Measurements from ENCODE around the gene DES.

DES gene

GRCh38 chr2:219443016-219443696, 25.0 kb downstream of the DES start:
- H3K4me3 ChIP-seq = no peak overlapping the region
- DNase-seq (ENCODE audit: low read depth, low spot score) = no peak

DNA sequence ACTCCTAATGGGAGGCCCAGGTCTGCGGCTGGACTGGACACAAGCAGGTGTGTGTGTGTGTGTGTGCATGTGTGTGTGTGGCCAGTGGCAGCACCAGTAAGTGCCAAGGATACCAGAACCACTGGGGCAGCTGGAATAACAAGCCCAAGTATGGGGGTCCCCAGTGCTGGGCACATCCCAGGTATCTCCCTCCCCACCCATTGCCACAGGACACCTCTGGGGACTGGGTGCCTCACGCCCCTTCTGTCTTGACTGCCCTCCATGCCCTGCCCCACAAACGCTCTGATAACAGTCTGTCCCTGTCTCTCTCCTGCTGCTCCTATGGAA, 25.5 kb downstream of the DES start:
- H3K27ac ChIP-seq = no peak overlapping the region
- H3K4me3 ChIP-seq = no peak overlapping the region
- no peak for DNase-seq (ENCODE audit: low read depth, low spot score)
- no peaks in the 10 kb centered on the region for H3K36me3 ChIP-seq (ENCODE audit: insufficient read depth, low read length)
- no peaks in the 10 kb centered on the region for H3K9me3 ChIP-seq (ENCODE audit: low read depth, low read length)
- H3K9ac ChIP-seq (ENCODE audit: insufficient read length) = no peak overlapping the region
- no peak for TF ChIP-seq FOXP2 (optimal IDR thresholded peaks at IDR 0.05; ENCODE audit: control extremely low read depth, extremely low read length, insufficient read depth)
- no peak for TF ChIP-seq EZH2 (IDR thresholded peaks at IDR 0.05)
- TF ChIP-seq POLR2AphosphoS5 (IDR thresholded peaks at IDR 0.05; ENCODE audit: borderline replicate concordance, low read depth, low read length) = no peak

More at GRCh38 chr2:219443016-219443696, 25.0 kb downstream of the DES start:
- H3K9me3 ChIP-seq (ENCODE audit: low read depth, low read length) = no peaks in the 10 kb centered on the region
- H3K27ac ChIP-seq = no peak overlapping the region
- H3K9ac ChIP-seq (ENCODE audit: insufficient read length) = no peak overlapping the region
- TF ChIP-seq EZH2 (IDR thresholded peaks at IDR 0.05) = no peak
- no peak for TF ChIP-seq FOXP2 (optimal IDR thresholded peaks at IDR 0.05; ENCODE audit: control extremely low read depth, extremely low read length, insufficient read depth)
- TF ChIP-seq POLR2AphosphoS5 (IDR thresholded peaks at IDR 0.05; ENCODE audit: borderline replicate concordance, low read depth, low read length) = no peak
- H3K36me3 ChIP-seq (ENCODE audit: insufficient read depth, low read length) = no peaks in the 10 kb centered on the region

GRCh38 chr2:219444566-219445091, 26.5 kb downstream of the DES start:
- no peak overlapping the region for H3K9ac ChIP-seq (ENCODE audit: insufficient read length)
- no peak for DNase-seq (ENCODE audit: low read depth, low spot score)
- no peak for TF ChIP-seq EZH2 (IDR thresholded peaks at IDR 0.05)
- TF ChIP-seq FOXP2 (optimal IDR thresholded peaks at IDR 0.05; ENCODE audit: control extremely low read depth, extremely low read length, insufficient read depth) = no peak
- no peak for TF ChIP-seq POLR2AphosphoS5 (IDR thresholded peaks at IDR 0.05; ENCODE audit: borderline replicate concordance, low read depth, low read length)

DNA sequence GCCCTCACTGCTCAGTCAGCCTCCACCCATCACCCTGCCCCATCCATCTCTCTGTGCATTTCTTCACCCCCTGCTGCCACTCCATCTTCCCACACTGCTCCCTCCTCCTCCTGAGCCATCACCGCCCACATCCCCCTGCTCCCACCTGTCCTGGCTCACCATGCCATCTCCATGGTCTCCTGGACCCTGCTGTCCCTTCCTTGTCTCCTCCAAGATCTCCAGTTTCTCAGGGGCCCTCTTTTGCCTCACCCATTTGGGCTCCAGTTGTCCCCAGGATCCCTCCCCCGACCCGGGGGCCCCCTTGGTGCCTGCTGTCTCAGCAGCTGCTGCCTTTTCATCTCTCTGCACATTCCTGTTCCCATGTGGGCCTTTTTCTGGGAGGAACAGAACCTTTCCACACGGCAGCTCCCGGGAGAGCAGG, 27.1 kb downstream of the DES start:
- H3K36me3 ChIP-seq (ENCODE audit: insufficient read depth, low read length) = no peaks in the 10 kb centered on the region
- TF ChIP-seq FOXP2 (optimal IDR thresholded peaks at IDR 0.05; ENCODE audit: control extremely low read depth, extremely low read length, insufficient read depth) (no peak), EZH2 (IDR thresholded peaks at IDR 0.05) (no peak), POLR2AphosphoS5 (IDR thresholded peaks at IDR 0.05; ENCODE audit: borderline replicate concordance, low read depth, low read length) (no peak)
- no peaks in the 10 kb centered on the region for H3K9me3 ChIP-seq (ENCODE audit: low read depth, low read length)
- H3K4me3 ChIP-seq = no peak overlapping the region
- H3K9ac ChIP-seq (ENCODE audit: insufficient read length) = no peak overlapping the region
- H3K27ac ChIP-seq = no peak overlapping the region
- DNase-seq (ENCODE audit: low read depth, low spot score) = no peak

More at GRCh38 chr2:219444566-219445091, 26.5 kb downstream of the DES start:
- Histone ChIP-seq H3K36me3 (ENCODE audit: insufficient read depth, low read length) (no peaks in the 10 kb centered on the region), H3K9me3 (ENCODE audit: low read depth, low read length) (no peaks in the 10 kb centered on the region), H3K27ac (no peak overlapping the region), H3K4me3 (no peak overlapping the region)

DNA sequence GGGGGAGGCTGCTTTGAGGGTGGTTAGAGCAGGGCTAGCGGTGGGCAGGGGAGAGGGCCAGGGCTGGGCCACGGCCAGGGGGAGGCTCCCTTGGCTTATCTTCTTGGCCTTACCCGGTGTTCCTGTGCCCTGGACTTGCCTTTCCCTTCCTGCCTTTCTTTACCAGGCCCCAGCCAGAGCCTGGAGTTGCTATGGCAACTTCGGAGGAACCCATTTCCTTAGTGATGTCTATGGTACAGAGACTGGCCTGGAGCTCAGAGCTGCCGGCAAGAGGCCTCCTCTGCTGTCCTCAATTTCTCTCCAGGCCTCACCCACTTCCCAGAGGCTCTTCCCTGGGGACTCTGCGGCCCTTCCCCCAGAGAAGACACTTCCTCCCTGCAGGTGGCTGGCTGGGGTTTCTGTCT, 27.9 kb downstream of the DES start:
- no peak overlapping the region for H3K4me3 ChIP-seq
- no peak overlapping the region for H3K27ac ChIP-seq
- no peaks in the 10 kb centered on the region for H3K9me3 ChIP-seq (ENCODE audit: low read depth, low read length)
- TF ChIP-seq EZH2 (IDR thresholded peaks at IDR 0.05) (no peak), POLR2AphosphoS5 (IDR thresholded peaks at IDR 0.05; ENCODE audit: borderline replicate concordance, low read depth, low read length) (no peak), FOXP2 (optimal IDR thresholded peaks at IDR 0.05; ENCODE audit: control extremely low read depth, extremely low read length, insufficient read depth) (no peak)
- H3K36me3 ChIP-seq (ENCODE audit: insufficient read depth, low read length) = no peaks in the 10 kb centered on the region
- no peak for DNase-seq (ENCODE audit: low read depth, low spot score)
- no peak overlapping the region for H3K9ac ChIP-seq (ENCODE audit: insufficient read length)

- H3K27ac ChIP-seq = no peak overlapping the region
- H3K4me3 ChIP-seq = no peak overlapping the region
- no peak for TF ChIP-seq EZH2 (IDR thresholded peaks at IDR 0.05)
- TF ChIP-seq POLR2AphosphoS5 (IDR thresholded peaks at IDR 0.05; ENCODE audit: borderline replicate concordance, low read depth, low read length) = no peak
- TF ChIP-seq FOXP2 (optimal IDR thresholded peaks at IDR 0.05; ENCODE audit: control extremely low read depth, extremely low read length, insufficient read depth) = no peak
- no peaks in the 10 kb centered on the region for H3K36me3 ChIP-seq (ENCODE audit: insufficient read depth, low read length)
- no peak overlapping the region for H3K9ac ChIP-seq (ENCODE audit: insufficient read length)
- H3K9me3 ChIP-seq (ENCODE audit: low read depth, low read length) = no peaks in the 10 kb centered on the region
- no peak for DNase-seq (ENCODE audit: low read depth, low spot score)
These were observed 28.5 kb downstream of the DES start for GRCh38 chr2:219446689-219447088.

GRCh38 chr2:219447242-219448098, 29.3 kb downstream of the DES start:
- no peak overlapping the region for H3K27ac ChIP-seq
- TF ChIP-seq EZH2 (IDR thresholded peaks at IDR 0.05) (no peak), POLR2AphosphoS5 (IDR thresholded peaks at IDR 0.05; ENCODE audit: borderline replicate concordance, low read depth, low read length) (no peak), FOXP2 (optimal IDR thresholded peaks at IDR 0.05; ENCODE audit: control extremely low read depth, extremely low read length, insufficient read depth) (no peak)
- H3K36me3 ChIP-seq (ENCODE audit: insufficient read depth, low read length) = no peaks in the 10 kb centered on the region
- H3K9me3 ChIP-seq (ENCODE audit: low read depth, low read length) = no peaks in the 10 kb centered on the region
- no peak for DNase-seq (ENCODE audit: low read depth, low spot score)
- H3K9ac ChIP-seq (ENCODE audit: insufficient read length) = no peak overlapping the region
- no peak overlapping the region for H3K4me3 ChIP-seq

DNA sequence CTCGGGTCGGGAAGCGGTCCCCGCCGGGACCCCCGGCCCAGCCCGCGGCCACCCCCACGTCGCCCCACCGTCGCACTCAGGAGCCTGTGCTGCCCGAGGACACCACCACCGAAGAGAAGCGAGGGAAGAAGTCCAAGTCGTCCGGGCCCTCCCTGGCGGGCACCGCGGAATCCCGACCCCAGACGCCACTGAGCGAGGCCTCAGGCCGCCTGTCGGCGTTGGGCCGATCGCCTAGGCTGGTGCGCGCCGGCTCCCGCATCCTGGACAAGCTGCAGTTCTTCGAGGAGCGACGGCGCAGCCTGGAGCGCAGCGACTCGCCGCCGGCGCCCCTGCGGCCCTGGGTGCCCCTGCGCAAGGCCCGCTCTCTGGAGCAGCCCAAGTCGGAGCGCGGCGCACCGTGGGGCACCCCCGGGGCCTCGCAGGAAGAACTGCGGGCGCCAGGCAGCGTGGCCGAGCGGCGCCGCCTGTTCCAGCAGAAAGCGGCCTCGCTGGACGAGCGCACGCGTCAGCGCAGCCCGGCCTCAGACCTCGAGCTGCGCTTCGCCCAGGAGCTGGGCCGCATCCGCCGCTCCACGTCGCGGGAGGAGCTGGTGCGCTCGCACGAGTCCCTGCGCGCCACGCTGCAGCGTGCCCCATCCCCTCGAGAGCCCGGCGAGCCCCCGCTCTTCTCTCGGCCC, 30.1 kb downstream of the DES start:
- no peak overlapping the region for H3K9ac ChIP-seq (ENCODE audit: insufficient read length)
- no peaks in the 10 kb centered on the region for H3K36me3 ChIP-seq (ENCODE audit: insufficient read depth, low read length)
- H3K27ac ChIP-seq = no peak overlapping the region
- DNase-seq (ENCODE audit: low read depth, low spot score) = no peak
- no peak overlapping the region for H3K4me3 ChIP-seq
- TF ChIP-seq POLR2AphosphoS5 (IDR thresholded peaks at IDR 0.05; ENCODE audit: borderline replicate concordance, low read depth, low read length) (no peak), EZH2 (IDR thresholded peaks at IDR 0.05) (no peak), FOXP2 (optimal IDR thresholded peaks at IDR 0.05; ENCODE audit: control extremely low read depth, extremely low read length, insufficient read depth) (no peak)
- no peaks in the 10 kb centered on the region for H3K9me3 ChIP-seq (ENCODE audit: low read depth, low read length)
